ENCODE data around the gene PRAME.

DNA sequence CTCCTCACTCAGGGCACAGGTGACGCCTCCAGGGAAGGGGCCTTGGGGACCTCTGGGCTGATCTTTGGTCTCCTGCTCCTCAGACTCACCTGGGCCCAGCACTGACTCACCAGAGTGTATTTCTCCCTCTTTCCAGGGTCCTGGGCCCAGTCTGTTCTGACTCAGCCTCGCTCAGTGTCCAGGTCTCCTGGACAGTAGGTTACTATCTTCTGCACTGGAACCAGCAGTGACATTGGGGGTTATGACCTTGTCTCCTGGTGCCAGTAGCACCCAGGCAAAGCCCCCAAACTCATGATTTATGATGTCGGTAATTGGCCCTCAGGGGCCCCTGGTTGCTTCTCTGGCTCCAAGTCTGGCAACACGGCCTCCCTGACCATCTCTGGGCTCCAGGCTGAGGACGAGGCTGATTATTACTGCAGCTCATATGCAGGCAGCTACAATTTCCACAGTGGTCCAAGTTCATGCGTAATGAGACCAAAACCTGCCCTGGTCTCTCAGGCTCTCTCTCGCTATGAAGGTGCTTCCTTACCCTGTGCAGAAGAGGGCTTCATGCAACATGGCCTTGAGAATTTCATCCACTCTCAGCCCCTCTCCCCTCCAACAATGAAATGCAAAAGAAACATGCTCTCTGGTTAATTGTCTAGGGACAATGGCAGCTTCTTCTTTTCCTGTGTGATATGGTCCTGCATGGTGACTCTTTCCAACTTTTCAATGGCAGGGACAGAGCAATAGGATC is 21.0 kb upstream of the PRAME start:
- TF ChIP-seq RARB (CRISPR knock-in tag; IDR thresholded peaks at IDR 0.05) (no peak), ZFP3 (CRISPR knock-in tag; IDR thresholded peaks at IDR 0.05) (no peak), GLIS3 (CRISPR knock-in tag; IDR thresholded peaks at IDR 0.05) (no peak), ZNF70 (CRISPR knock-in tag; IDR thresholded peaks at IDR 0.05) (no peak), ARNTL (CRISPR knock-in tag; IDR thresholded peaks at IDR 0.05; ENCODE audit: borderline replicate concordance, low read depth) (no peak), TOX (CRISPR knock-in tag; IDR thresholded peaks at IDR 0.05; ENCODE audit: borderline replicate concordance) (no peak)
- TF ChIP-seq, protein P1, sequence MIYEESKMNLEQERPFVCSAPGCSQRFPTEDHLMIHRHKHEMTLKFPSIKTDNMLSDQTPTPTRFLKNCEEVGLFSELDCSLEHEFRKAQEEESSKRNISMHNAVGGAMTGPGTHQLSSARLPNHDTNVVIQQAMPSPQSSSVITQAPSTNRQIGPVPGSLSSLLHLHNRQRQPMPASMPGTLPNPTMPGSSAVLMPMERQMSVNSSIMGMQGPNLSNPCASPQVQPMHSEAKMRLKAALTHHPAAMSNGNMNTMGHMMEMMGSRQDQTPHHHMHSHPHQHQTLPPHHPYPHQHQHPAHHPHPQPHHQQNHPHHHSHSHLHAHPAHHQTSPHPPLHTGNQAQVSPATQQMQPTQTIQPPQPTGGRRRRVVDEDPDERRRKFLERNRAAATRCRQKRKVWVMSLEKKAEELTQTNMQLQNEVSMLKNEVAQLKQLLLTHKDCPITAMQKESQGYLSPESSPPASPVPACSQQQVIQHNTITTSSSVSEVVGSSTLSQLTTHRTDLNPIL (CRISPR knock-in tag; IDR thresholded peaks at IDR 0.05; ENCODE audit: low read depth), result no peak
